Skeletal muscle tissue (tissue), 4 donors: ENCODE measurements around the gene AMY1C. TPM values are rescaled to one million over a fixed set of nuclear protein-coding genes. Genes with fewer than 3 reads are reported as not detected.
"Not testable (repeated sequence)": the region's sequence is repeated elsewhere in the genome, so short reads cannot be mapped to it uniquely, and the experiment has no call there.

ENCODE experiments used
- H3K27ac ChIP-seq: one replicate; pipeline ENCODE4 v1.7.0; 2013; ENCODE audit warnings: mild to moderate bottlenecking, low read depth, low read length, inconsistent platforms
- H3K27me3 ChIP-seq, 3 donors: one replicate each; pipeline ENCODE4 v1.7.0; 2013; ENCODE audit warnings: low read length in 3 of 3; ENCODE audit not compliant: control insufficient read depth in 3 of 3, insufficient read depth in 3 of 3
- H3K36me3 ChIP-seq, 3 donors: one replicate each; pipeline ENCODE4 v1.7.0; 2013; ENCODE audit warnings: low read length in 3 of 3; ENCODE audit not compliant: control insufficient read depth in 3 of 3, insufficient read depth in 3 of 3
- H3K4me1 ChIP-seq, 3 donors: one replicate each; pipeline ENCODE4 v1.7.0; 2013; ENCODE audit warnings: low read length in 3 of 3, mild to moderate bottlenecking in 3 of 3; ENCODE audit not compliant: control insufficient read depth in 3 of 3, insufficient read depth in 3 of 3
- H3K4me3 ChIP-seq, 3 donors: one replicate each; pipeline ENCODE4 v1.7.0; 2013; ENCODE audit warnings: low read length in 3 of 3
- H3K9ac ChIP-seq, 3 donors: one replicate each; pipeline ENCODE4 v1.7.0; 2013; ENCODE audit warnings: low read length in 3 of 3, mild to moderate bottlenecking in 3 of 3, moderate library complexity in 2 of 3, low read depth in 1 of 3
- H3K9me3 ChIP-seq, 3 donors: one replicate each; pipeline ENCODE4 v1.7.0; 2013; ENCODE audit warnings: low read length in 3 of 3; ENCODE audit not compliant: control insufficient read depth in 3 of 3
- total RNA-seq: library from RNA; depleted of rRNA; stranded (reverse); fragments of >200 nt; gene quantifications from one replicate; pipeline ENCODE4 v1.2.3, GENCODE V29; 2014
- donor health status: Osteomylitis.

Gene AMY1C
- not detected for total RNA-seq

DNA sequence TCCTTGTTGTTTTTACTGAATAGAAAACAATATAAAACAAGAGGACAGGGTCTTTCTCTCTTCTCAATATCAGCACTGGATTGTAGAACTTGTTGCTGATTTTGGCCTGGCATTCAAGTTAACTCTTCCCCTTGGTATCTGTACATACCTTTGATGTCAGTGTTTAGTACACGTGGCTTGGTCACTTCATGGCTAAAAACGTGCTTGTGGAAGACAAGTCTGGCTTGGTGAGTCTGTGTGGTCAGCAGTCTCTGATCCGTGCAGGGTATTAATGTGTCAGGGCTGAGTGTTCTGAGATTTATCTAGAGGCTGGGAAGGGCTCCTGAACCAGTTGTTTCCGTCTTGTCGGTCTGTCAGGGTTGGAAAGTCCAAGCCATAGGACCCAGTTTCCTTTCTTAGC, at the start of gene AMY1C:
TSS of gene AMY1C (plus strand) at position 301 of the 400 bp plus-strand sequence. CDS start 572 bp downstream, outside the sequence.
- not testable (repeated sequence) for H3K36me3 ChIP-seq, H3K9ac ChIP-seq, H3K27me3 ChIP-seq, H3K4me3 ChIP-seq, H3K27ac ChIP-seq, H3K9me3 ChIP-seq, H3K4me1 ChIP-seq

DNA sequence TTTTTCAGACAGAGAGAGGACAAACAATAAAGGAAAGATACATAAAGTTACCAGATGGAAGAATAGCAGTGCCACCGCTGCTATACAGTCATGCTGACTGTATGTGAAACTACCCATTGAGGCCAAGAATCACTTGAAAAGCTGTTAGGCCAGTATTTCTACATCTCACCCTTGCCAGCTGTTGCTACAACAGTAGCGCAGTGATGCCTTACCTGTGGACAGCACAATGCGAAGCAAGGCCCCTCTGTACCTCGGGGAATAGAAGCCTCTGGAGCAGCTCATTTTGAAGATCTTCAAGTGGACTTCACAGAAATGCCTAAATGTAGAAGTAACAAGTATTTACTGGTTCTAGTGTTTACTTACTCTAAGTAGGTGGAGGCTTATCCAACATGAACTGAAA, 49.0 kb upstream of the AMY1C start:
- not testable (repeated sequence) for H3K4me3 ChIP-seq, H3K9me3 ChIP-seq, H3K4me1 ChIP-seq, H3K27me3 ChIP-seq, H3K9ac ChIP-seq, H3K27ac ChIP-seq, H3K36me3 ChIP-seq

DNA sequence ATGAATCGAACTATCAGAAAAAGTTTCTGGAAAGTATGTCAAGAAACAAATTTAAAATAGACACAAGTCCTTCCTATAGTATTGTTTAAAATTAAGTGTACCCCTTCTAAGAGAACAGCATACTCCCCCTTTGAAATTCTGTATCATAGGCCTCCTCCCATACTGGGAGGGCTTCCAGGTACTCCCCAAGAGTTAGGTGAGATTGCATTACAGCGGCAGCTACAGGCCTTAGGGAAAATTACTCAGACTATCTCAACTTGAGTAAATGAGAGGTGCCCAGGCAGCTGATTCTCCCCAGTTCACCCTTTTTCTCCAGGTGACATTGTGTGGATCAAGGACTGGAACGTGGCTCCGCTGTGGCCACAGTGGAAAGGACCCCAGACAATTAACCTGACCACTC, 48.4 kb upstream of the AMY1C start:
- not testable (repeated sequence) for H3K4me3 ChIP-seq

DNA sequence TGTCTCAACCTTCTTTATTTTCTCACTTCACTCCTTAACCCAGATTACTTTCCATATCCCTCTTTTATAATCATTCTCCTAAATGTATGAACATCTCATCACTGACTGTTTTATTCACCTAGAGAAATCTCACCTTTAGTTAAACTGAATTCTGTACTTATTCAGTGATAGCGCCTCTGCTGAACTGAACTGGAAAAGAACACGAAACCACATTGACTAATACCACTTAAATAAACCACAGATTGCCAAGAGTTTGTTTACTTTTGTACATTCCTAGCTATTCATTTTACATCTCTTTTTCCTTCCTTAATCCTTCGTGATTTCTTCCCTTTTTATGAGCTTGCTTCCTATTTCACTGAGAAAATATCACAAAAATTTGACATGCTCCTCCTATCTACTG, 42.0 kb upstream of the AMY1C start:
- H3K9me3 ChIP-seq, H3K36me3 ChIP-seq, H3K4me3 ChIP-seq, H3K27ac ChIP-seq, H3K9ac ChIP-seq, H3K27me3 ChIP-seq, H3K4me1 ChIP-seq: not testable (repeated sequence)

More for the DNA sequence above, 48.4 kb upstream of the AMY1C start:
- not testable (repeated sequence) for H3K27me3 ChIP-seq, H3K36me3 ChIP-seq, H3K4me1 ChIP-seq, H3K9me3 ChIP-seq, H3K27ac ChIP-seq, H3K9ac ChIP-seq

DNA sequence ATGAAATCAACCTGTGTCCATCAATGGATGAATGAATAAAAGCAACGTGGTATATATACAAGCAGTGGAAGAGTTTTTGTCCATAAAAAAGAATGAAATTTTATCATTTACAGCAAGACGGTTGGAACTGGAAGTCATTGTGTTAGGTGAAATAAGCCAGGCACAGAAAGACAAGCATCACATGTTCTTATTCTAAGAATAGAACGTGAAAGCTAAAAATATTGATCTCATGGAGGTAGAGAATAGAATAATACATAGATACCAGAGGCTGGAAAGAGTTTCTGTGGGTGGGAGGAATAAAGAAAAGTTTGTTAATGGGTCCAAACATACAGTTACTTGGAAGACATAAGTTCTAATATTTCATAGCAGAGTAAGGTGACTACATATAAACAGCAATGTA, 39.3 kb upstream of the AMY1C start:
- H3K4me1 ChIP-seq, H3K9ac ChIP-seq, H3K27ac ChIP-seq, H3K9me3 ChIP-seq, H3K4me3 ChIP-seq, H3K36me3 ChIP-seq, H3K27me3 ChIP-seq: not testable (repeated sequence)

DNA sequence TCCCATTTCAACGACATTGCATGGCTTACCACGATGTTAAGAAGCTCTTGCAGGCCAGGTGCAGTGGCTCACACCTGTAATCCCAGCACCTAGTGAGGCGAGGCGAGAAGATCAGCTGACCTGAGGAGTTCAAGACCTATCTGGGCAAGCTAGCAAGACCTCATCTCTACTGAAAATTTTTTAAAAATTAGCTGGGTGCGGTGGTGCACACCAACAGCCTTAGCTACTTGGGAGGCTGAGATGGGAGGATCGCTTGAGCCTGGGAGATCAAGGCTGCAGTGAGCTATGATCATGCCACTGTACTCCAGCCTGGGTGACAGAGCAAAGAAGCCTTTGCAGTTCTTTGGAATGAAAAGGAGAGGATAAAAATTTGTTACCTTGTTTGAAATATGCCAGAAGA, 32.3 kb upstream of the AMY1C start:
- not testable (repeated sequence) for H3K9ac ChIP-seq, H3K4me3 ChIP-seq, H3K4me1 ChIP-seq, H3K36me3 ChIP-seq, H3K27me3 ChIP-seq, H3K27ac ChIP-seq, H3K9me3 ChIP-seq

DNA sequence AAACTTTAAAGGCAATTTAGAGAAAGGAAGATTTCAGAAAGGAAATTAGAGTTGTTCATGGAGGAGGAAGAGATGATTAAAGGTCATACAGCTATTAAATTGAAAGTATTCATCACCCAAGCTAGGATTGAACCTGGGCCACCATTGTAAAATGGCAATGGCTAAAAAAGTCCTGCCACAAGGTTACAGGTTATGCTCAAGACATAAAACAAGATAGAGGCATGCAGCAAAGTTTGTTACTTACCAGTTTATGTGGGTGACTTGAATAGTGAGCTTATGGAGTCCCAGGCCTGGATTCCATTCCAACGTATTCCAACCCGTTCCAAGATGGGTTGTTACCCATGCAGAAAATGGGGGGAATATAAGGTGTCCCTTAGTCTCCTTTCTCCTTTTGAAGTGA, 28.2 kb upstream of the AMY1C start:
- H3K4me1 ChIP-seq, H3K36me3 ChIP-seq, H3K9ac ChIP-seq, H3K9me3 ChIP-seq, H3K27me3 ChIP-seq, H3K27ac ChIP-seq, H3K4me3 ChIP-seq: not testable (repeated sequence)

DNA sequence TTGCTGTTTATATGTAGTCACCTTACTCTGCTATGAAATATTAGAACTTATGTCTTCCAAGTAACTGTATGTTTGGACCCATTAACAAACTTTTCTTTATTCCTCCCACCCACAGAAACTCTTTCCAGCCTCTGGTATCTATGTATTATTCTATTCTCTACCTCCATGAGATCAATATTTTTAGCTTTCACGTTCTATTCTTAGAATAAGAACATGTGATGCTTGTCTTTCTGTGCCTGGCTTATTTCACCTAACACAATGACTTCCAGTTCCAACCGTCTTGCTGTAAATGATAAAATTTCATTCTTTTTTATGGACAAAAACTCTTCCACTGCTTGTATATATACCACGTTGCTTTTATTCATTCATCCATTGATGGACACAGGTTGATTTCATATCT, 14.4 kb upstream of the AMY1C start:
- not testable (repeated sequence) for H3K27me3 ChIP-seq, H3K36me3 ChIP-seq, H3K9ac ChIP-seq, H3K27ac ChIP-seq, H3K4me1 ChIP-seq, H3K4me3 ChIP-seq, H3K9me3 ChIP-seq

DNA sequence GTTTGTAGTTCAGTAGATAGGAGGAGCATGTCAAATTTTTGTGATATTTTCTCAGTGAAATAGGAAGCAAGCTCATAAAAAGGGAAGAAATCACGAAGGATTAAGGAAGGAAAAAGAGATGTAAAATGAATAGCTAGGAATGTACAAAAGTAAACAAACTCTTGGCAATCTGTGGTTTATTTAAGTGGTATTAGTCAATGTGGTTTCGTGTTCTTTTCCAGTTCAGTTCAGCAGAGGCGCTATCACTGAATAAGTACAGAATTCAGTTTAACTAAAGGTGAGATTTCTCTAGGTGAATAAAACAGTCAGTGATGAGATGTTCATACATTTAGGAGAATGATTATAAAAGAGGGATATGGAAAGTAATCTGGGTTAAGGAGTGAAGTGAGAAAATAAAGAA, 11.7 kb upstream of the AMY1C start:
- H3K27me3 ChIP-seq, H3K9ac ChIP-seq, H3K27ac ChIP-seq, H3K36me3 ChIP-seq, H3K9me3 ChIP-seq, H3K4me1 ChIP-seq, H3K4me3 ChIP-seq: not testable (repeated sequence)

DNA sequence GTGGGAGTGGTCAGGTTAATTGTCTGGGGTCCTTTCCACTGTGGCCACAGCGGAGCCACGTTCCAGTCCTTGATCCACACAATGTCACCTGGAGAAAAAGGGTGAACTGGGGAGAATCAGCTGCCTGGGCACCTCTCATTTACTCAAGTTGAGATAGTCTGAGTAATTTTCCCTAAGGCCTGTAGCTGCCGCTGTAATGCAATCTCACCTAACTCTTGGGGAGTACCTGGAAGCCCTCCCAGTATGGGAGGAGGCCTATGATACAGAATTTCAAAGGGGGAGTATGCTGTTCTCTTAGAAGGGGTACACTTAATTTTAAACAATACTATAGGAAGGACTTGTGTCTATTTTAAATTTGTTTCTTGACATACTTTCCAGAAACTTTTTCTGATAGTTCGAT, 5.2 kb upstream of the AMY1C start:
- not testable (repeated sequence) for H3K27me3 ChIP-seq, H3K9me3 ChIP-seq, H3K36me3 ChIP-seq, H3K4me3 ChIP-seq, H3K9ac ChIP-seq, H3K4me1 ChIP-seq, H3K27ac ChIP-seq

DNA sequence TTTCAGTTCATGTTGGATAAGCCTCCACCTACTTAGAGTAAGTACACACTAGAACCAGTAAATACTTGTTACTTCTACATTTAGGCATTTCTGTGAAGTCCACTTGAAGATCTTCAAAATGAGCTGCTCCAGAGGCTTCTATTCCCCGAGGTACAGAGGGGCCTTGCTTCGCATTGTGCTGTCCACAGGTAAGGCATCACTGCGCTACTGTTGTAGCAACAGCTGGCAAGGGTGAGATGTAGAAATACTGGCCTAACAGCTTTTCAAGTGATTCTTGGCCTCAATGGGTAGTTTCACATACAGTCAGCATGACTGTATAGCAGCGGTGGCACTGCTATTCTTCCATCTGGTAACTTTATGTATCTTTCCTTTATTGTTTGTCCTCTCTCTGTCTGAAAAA, 4.7 kb upstream of the AMY1C start:
- not testable (repeated sequence) for H3K27ac ChIP-seq, H3K4me1 ChIP-seq, H3K4me3 ChIP-seq, H3K9ac ChIP-seq, H3K36me3 ChIP-seq, H3K27me3 ChIP-seq, H3K9me3 ChIP-seq
